Subcutaneous adipose tissue (tissue), 4 donors: Measurements from ENCODE around the gene TSC2. TPM values are rescaled to one million over a fixed set of nuclear protein-coding genes. Genes with fewer than 3 reads are reported as not detected.

Experiments
- CTCF ChIP-seq: fragments of 450-650 bp; IDR thresholded peaks from one replicate; pipeline ENCODE4 v1.5.1; 2016; ENCODE audit warnings: low read depth, mild to moderate bottlenecking, control low read depth, antibody characterized with exemption, moderate library complexity
- total RNA-seq, 4 donors: library from RNA; depleted of rRNA; stranded (reverse); fragments of >200 nt; gene quantifications; one replicate each; pipeline ENCODE4 v1.1.0, GENCODE V29; 2016

TSC2 gene
- total RNA-seq, 4 donors from 2014 or later = 31.1 to 110 (median 50.2) TPM

GRCh38 chr16:2093793-2094192, 46.0 kb downstream of the TSC2 start:
- TF ChIP-seq CTCF = no peak

- TF ChIP-seq CTCF = no peak
Observed at GRCh38 chr16:2095315-2095853, 47.6 kb downstream of the TSC2 start.

- no peak for TF ChIP-seq CTCF
Observed at GRCh38 chr16:2095918-2096582, 48.3 kb downstream of the TSC2 start.

GRCh38 chr16:2096853-2097595, 49.2 kb downstream of the TSC2 start:
- no peak for TF ChIP-seq CTCF

- TF ChIP-seq CTCF = no peak
Observed at GRCh38 chr16:2102471-2102870, 54.7 kb downstream of the TSC2 start.

- TF ChIP-seq CTCF = no peak
Observed at GRCh38 chr16:2115591-2115973, 67.8 kb downstream of the TSC2 start.

- TF ChIP-seq CTCF = no peak
Observed at GRCh38 chr16:2121853-2122252, 74.1 kb downstream of the TSC2 start.
